Retinal pigment epithelial cell (primary cell): Measurements from ENCODE around the gene TLE2.

Experiments used
- DNase-seq: peaks from one replicate; pipeline ENCODE4 v3.0.0-alpha.2; 2010; ENCODE audit warnings: low read depth
- H3K4me3 ChIP-seq: 2 replicates; pipeline ENCODE4 v1.5.1; 2011; ENCODE audit warnings: mild to moderate bottlenecking, low read length, control low read depth, moderate library complexity
- TF ChIP-seq, protein P1 (sequence below): conservative IDR thresholded peaks from 2 replicates; pipeline ENCODE4 v1.5.1; 2011; ENCODE audit warnings: low read depth, low read length, control low read depth, inconsistent platforms

TLE2 gene

DNA sequence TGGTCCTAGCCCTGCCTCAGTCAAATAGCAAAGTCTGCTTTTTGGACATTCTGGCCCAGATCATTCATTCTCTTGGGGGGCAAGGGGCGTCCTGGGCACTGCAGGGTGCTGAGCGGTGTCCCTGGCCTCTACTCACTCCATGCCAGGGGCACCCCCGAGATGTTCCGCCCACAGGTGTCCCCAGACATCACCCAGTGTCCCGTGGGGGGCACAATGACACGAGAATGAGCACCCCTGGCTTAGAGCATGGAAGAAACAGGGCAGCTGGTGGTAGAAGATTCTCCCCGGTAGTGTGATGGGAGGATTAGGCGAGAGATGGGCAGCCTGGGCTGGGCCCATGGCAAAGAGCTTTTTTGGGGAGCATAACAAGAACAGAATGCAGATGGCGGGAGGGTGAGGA lies 38.5 kb upstream of the TLE2 start:
- no peak for DNase-seq
- no peak overlapping the region for H3K4me3 ChIP-seq
- TF ChIP-seq, protein P1, sequence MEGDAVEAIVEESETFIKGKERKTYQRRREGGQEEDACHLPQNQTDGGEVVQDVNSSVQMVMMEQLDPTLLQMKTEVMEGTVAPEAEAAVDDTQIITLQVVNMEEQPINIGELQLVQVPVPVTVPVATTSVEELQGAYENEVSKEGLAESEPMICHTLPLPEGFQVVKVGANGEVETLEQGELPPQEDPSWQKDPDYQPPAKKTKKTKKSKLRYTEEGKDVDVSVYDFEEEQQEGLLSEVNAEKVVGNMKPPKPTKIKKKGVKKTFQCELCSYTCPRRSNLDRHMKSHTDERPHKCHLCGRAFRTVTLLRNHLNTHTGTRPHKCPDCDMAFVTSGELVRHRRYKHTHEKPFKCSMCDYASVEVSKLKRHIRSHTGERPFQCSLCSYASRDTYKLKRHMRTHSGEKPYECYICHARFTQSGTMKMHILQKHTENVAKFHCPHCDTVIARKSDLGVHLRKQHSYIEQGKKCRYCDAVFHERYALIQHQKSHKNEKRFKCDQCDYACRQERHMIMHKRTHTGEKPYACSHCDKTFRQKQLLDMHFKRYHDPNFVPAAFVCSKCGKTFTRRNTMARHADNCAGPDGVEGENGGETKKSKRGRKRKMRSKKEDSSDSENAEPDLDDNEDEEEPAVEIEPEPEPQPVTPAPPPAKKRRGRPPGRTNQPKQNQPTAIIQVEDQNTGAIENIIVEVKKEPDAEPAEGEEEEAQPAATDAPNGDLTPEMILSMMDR = no peak

DNA sequence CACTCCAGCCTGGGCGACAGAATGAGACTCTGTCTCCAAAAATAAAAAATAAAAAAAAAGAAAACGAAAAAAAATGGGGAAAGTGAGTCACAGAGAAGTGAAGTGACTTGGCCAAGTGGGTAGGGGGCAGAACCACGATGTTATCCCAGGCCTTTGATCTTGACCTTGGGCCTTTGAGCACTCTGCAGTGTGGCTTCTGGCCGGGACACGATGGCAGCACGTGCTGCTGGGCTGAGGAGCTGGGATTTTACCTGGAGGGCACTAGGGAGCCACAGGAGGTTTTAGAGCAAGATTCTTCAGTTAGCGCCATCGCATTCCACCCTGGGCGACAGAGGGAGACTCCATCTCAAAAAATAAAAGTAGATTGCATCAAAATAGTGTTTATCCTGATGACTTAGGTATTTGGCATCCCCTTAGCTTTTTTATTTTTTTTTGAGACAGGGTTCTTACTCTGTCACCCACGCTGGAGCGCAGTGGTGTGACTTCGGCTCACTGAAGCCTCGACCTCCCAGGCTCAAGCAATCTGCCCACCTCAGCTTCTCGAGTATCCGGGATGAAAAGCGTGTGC lies 37.5 kb upstream of the TLE2 start:
- TF ChIP-seq, protein P1 = no peak
- no peak for DNase-seq
- no peak overlapping the region for H3K4me3 ChIP-seq

DNA sequence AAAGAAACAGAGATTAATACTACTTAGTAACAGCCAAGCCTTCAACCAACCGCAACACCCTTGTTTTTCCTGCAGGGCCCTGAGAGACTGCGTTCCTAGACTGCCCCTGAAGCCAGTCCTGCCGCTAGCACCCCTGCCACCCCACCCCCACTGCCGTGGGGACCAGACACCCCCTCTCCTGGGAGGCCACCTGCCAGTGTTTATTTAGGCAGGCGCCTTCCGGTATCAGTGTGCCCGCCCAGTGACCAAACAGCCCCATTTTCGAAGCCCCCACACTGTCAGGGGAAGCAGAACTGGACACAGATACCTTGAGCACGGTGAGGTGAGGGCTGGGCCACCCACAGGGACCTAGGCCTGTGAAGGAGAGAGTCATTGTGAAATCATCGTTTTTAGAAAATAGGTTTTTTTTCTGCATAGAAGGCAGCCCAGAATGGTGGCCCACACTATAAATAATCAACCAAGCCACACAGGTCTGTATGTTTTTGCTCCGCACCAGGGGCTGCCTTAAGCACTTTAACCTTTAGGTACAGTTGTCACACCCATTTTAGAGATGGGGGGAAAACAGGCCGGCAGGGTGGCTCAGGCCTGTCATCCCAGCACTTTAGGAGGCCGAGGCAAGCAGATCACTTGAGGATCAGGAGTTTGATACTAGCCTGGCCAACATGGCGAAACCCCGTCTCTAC lies 36.7 kb upstream of the TLE2 start:
- TF ChIP-seq, protein P1 = no peak
- no peak overlapping the region for H3K4me3 ChIP-seq
- DNase-seq = no peak

DNA sequence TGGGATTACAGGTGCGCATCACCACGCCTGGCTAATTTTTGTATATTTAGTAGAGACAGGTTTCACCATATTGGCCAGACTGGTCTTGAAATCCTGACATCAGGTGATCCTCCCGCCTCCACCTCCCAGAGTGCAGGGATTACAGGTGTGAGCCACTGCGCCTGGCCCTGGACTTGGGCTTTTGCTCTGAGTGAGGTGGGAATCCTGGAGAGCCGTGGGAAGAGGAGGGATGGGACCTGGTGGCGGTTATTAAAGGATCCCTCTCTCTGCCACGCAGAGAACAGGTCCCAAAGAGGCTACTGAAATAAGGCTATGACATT lies 34.9 kb upstream of the TLE2 start:
- TF ChIP-seq, protein P1 = no peak
- no peak overlapping the region for H3K4me3 ChIP-seq
- no peak for DNase-seq

DNA sequence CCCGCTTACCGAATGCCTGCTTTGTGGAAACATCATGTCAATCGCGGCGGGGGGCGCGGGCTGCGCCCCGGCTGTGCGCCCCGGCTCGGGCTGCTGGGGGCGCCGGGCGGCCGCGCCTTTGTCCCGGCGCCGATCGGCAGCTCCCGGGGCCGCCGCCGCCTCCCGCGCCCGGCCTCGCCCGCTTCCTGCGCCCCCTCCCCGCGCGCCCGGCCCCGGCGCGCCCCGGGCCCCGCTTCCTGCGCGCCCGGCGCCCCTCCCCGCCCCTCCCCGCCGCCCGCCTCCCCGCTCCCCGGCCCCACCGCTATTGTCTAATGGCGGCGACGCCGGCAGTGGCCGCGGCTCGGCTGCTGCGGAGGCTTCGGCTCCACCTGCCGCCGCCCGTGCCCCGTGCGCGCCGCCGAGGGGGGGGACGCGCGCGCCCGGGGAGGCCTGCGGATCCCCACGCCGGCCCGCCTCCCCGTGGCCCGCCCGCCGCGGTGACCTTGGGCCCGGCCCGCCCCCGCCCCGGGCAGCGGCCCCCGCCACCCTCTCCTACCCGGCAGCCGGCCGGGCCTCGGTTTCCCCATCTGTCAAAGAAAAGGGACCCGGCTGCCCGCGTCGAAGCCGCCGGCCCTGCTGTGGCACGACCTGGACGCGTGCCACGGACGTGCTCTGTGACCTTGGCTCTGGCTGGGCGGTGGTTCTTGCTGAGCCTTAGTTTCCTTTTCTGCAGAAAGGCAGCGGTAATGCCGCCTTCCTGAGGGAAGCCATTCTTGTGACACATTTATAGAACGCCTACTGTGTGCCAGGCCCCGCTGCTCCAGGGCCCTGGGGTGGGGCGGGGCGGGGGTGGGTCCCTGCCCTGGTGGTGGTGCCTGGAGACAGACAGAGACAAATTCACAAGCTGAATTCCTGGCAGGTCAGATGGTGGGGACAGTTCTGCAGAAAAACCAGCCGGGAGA lies 33.4 kb upstream of the TLE2 start, which contains the start of gene TLE5:
TLE5 (minus strand) TSS at position 331 of the 941 bp plus-strand sequence; CDS start at position 36, 295 bp downstream.
- TF ChIP-seq, protein P1 = no peak
- DNase-seq = no peak
- H3K4me3 ChIP-seq = peak within 1 kb of the TSS; percentile 76

DNA sequence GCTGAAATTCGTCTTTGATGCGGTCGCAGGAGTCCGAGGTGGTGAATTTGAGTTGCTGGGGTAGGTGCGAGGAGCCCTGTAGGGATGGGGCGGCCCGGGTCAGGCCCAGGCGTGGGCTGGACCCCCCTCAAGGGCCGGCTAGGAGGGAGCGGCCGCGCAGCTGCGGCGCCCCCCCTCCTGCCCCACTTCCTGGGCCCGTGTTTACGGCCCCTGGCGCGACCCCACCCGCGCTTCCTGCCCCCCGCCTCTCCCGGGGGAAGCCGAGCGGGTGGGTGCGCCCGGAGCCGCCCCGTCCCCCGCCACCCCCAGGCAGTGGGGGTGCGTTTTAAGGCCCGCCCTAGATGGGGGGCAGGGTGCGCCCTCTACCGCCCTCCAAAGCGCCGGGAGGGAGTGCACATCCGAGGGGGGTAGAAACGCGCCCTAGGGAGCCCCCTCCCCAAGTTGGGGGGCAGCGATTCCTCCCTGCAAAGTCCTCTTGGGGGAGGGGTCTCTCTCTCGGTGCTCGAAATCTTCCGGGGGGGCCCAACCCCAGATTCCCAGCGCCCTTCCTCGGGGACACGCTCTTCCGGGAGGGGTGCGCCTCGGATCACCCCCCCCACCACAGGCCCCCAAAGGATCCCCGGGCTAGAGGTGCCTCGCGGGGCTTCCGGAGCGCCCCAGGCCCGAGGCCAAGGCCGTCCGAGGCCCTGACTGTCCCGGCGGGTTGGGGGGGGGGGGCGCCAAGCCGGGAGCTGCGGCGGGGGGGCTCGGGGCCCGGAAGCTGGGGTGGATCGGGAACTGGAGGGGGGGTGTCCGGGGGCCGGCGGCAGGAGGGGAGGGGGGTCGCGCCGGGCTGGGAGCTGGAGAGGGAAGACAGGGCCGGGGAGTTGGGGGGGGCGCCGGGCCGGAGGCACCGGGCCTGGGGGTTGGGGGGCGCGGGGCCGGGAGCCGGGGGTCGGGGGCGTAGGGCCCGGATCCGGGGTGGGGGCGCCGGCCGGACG lies 32.4 kb upstream of the TLE2 start:
- DNase-seq = no peak
- peak overlapping the region; percentile 76 for H3K4me3 ChIP-seq
- TF ChIP-seq, protein P1 = peak; percentile 31
